Hematopoietic multipotent progenitor cell treated with erythropoietin and hydrocortisone succinate and interleukin-3 and kit ligand, for 17 days (in vitro differentiated cells): ENCODE measurements around the gene RCOR1.
"Not testable (repeated sequence)": the region's sequence is repeated elsewhere in the genome, so short reads cannot be mapped to it uniquely, and the experiment has no call there.

Experiments
- DNase-seq: peaks from one replicate; pipeline ENCODE4 v3.0.0-alpha.2; 2015; ENCODE audit warnings: low spot score

The RCOR1 gene

GRCh38 chr14:102571043-102571442 lies 21.4 kb upstream of the RCOR1 start:
- DNase-seq = no peak

- DNase-seq = no peak
Measured at GRCh38 chr14:102571478-102572042, 20.9 kb upstream of the RCOR1 start.

GRCh38 chr14:102573161-102573560 lies 19.3 kb upstream of the RCOR1 start:
- not testable (repeated sequence) for DNase-seq

GRCh38 chr14:102573591-102574046 lies 18.8 kb upstream of the RCOR1 start:
- no peak for DNase-seq

GRCh38 chr14:102574281-102575159 lies 17.9 kb upstream of the RCOR1 start:
- no peak for DNase-seq

GRCh38 chr14:102575160-102575845 lies 17.1 kb upstream of the RCOR1 start:
- no peak for DNase-seq

- DNase-seq = not testable (repeated sequence)
Measured at GRCh38 chr14:102575846-102576428, 16.5 kb upstream of the RCOR1 start.

- DNase-seq = no peak
Measured at GRCh38 chr14:102578821-102579220, 13.6 kb upstream of the RCOR1 start.

GRCh38 chr14:102579696-102580549 lies 12.5 kb upstream of the RCOR1 start:
- no peak for DNase-seq

- no peak for DNase-seq
Measured at GRCh38 chr14:102580550-102581110, 11.8 kb upstream of the RCOR1 start.

GRCh38 chr14:102581193-102581592 lies 11.3 kb upstream of the RCOR1 start:
- DNase-seq = no peak

- DNase-seq = no peak
Measured at GRCh38 chr14:102583726-102584125, 8.7 kb upstream of the RCOR1 start.

- DNase-seq = no peak
Measured at GRCh38 chr14:102584871-102585869, 7.3 kb upstream of the RCOR1 start.

- no peak for DNase-seq
Measured at GRCh38 chr14:102586420-102587104, 5.9 kb upstream of the RCOR1 start.

- no peak for DNase-seq
Measured at GRCh38 chr14:102588821-102589220, 3.6 kb upstream of the RCOR1 start.

- no peak for DNase-seq
Measured at GRCh38 chr14:102589761-102590290, 2.6 kb upstream of the RCOR1 start.

- no peak for DNase-seq
Measured at GRCh38 chr14:102590667-102591099, 1.8 kb upstream of the RCOR1 start.

GRCh38 chr14:102591372-102591943 lies 991 bp upstream of the RCOR1 start:
- DNase-seq = no peak

- DNase-seq = no peak
Measured at GRCh38 chr14:102592763-102593060, 263 bp downstream of the RCOR1 start.
